AG09309 (cell line): ENCODE results near the gene THSD4.

ENCODE experiments used
- DNase-seq: peaks from one replicate; pipeline ENCODE4 v3.0.0-alpha.2; 2010; ENCODE audit warnings: low read depth
- H3K4me3 ChIP-seq: 2 replicates; pipeline ENCODE4 v1.5.1; 2011; ENCODE audit warnings: mild to moderate bottlenecking, low read depth, low read length, moderate library complexity; ENCODE audit not compliant: control insufficient read depth
- TF ChIP-seq, protein P1 (sequence below): IDR thresholded peaks from 2 replicates; pipeline ENCODE4 v1.5.1; 2011; ENCODE audit warnings: mild to moderate bottlenecking, low read depth, low read length, inconsistent platforms; ENCODE audit not compliant: insufficient read depth, control insufficient read depth; ENCODE audit errors: missing control alignments

Gene THSD4

DNA sequence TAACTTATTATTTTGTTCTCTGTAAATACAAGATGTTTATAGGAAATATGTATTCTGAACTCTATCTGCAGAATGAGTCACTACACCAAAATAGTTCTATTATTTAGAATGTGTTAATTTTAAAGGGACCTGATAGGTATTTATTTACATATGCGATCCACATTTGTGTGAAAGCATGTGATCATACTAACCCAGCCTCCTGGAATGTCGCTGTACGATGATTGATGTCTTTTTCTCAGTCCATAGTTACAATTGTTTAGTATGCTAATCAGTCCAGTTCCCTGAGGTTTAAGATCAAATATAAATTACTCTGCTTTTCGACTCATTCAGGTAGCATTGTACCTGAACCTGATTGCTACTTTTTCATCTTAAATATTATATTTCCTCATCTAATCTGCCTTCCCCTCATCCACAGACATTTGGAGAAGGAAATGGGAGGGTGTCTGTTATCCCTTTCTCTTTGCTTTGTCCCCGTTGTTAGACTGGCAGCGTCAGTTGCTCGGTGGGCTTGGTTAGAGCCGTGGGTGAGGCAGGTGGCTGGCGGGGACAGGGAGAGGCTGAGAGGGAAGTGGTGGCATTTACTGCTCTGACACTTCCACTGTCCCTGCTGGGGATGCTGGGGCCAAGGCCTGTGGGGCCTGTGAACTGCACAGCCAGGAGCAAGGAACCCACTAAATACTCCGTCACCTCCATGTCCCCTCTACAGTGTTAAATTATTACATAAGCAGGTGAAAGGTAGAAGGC is 667.3 kb downstream of the THSD4 start:
- H3K4me3 ChIP-seq, result no peak overlapping the region
- TF ChIP-seq, protein P1, sequence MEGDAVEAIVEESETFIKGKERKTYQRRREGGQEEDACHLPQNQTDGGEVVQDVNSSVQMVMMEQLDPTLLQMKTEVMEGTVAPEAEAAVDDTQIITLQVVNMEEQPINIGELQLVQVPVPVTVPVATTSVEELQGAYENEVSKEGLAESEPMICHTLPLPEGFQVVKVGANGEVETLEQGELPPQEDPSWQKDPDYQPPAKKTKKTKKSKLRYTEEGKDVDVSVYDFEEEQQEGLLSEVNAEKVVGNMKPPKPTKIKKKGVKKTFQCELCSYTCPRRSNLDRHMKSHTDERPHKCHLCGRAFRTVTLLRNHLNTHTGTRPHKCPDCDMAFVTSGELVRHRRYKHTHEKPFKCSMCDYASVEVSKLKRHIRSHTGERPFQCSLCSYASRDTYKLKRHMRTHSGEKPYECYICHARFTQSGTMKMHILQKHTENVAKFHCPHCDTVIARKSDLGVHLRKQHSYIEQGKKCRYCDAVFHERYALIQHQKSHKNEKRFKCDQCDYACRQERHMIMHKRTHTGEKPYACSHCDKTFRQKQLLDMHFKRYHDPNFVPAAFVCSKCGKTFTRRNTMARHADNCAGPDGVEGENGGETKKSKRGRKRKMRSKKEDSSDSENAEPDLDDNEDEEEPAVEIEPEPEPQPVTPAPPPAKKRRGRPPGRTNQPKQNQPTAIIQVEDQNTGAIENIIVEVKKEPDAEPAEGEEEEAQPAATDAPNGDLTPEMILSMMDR, result no peak
- no peak for DNase-seq

DNA sequence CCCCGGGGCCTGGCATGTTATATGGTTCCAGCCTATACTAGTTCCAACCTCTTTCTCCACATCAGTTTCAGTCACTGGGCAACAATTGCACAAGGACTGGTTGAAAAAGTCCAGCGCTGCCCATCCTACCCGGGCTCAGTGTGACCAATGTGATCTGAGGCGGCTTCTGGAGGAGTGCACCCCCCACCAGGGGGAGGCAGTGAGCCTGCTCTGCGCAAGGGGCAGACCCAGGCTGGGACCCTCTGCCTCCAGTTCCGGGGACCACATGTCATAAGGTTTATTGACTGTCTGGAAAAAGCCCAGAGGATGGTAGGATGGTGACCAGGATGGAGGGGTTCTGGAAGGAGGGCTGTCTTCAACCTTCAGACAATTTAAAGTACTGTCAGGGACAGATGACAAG is 669.4 kb downstream of the THSD4 start:
- no peak for DNase-seq
- H3K4me3 ChIP-seq, result no peak overlapping the region
- TF ChIP-seq, protein P1, result peak; percentile 23

DNA sequence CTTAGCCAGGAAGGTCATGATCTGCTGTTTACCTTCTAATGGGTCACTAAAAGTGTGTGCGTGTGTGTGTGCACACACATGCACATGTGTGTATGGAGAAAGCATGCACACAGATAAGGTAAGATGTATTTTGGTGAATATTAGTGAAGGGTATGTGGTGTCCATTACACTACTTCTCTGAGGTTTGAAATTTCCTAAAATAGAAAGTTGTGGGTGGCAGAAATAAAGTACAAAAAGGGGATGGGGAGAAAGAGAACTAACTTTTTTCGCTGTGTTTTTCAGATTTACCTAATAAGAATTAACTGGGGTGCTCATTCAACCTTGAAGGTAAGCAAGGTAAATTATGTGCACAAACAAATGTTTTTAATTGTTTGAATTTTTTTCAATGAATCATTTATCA is 670.7 kb downstream of the THSD4 start:
- TF ChIP-seq, protein P1, result no peak
- no peak overlapping the region for H3K4me3 ChIP-seq
- DNase-seq, result no peak

DNA sequence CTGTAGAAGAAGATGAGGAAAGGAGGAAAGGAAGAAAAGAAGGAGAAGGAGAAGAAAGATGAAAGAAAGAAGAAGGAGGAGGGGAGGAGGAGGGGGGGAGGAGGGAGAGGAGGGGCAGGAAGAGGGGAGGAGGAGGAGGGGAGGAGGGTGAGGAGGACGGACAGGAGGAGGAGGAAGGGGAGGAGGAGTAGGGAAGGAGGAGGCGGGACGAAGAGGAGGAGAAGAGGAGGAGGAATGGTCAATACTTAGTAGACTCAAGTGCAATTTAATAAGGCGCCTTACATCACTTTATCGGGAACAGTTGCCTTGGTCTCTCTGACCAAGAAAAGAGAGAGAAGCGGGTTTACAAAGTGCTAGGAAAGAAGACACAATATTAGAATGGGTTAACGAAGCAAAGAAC is 671.4 kb downstream of the THSD4 start:
- no peak overlapping the region for H3K4me3 ChIP-seq
- TF ChIP-seq, protein P1, result no peak
- no peak for DNase-seq

DNA sequence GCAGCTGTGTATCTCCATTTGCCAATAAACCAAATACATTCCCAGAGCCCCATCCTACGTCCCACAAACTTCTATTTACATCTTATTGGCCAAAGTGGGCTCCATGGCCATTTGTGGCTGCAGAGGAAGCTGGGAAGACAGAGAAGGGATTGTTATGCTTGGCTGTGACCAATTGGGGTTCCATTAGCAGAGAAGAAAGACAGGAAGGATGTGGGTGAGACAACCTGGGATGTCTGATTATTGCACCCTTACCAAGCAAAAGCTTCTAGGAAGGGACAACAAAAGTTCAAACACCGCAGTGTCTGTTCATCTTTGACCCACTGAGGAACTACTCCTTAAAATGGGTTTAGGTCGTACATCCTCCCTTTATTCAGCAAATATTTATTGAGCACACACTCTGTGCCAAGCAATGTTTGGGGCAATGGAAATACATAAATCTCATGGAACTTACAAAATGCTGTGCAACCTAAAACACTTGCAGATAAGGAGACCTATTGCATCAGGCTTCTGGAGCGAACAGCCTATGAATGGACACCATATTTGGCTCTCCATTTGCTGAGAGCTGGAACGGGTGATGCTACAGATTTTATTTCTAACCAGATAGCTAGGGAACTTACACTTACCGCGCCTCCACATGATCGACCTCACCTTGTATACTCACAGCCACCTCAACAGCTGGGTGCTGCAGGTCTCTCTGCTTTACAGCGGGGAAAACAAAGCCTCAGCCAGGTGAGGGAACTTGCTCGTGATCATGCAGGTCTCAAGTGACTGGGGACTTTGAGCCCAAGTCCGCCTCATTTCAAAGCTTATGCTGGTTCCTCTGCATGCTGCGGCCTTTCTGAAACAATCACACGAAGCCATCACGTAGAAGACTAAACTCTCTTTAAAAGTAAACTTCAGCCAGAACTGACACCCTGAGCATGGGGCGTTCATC is 673.6 kb downstream of the THSD4 start:
- no peak overlapping the region for H3K4me3 ChIP-seq
- TF ChIP-seq, protein P1, result no peak
- no peak for DNase-seq

DNA sequence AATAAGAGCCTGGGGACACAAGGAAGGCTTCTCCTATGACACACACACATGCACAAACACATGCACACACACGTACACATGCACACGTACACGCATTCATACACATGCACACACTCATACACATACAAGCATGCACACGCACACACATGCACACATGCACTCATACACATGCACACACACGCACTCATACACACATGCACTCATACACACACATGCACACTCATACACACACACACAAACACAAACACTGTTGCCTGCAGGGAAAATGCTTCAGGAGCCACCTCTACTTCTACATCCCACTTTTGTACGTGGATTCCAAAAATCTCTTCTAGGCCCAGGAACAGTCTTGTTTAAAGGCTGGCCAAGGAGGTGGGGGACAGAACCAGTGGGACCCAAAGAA is 674.3 kb downstream of the THSD4 start:
- TF ChIP-seq, protein P1, result no peak
- no peak for DNase-seq
- no peak overlapping the region for H3K4me3 ChIP-seq
